DMS 273 treated with DMSO at 0.1 percent for 48 hours (cell line): Measurements from ENCODE around the gene ARHGEF12.

ENCODE experiments used
- DNase-seq: peaks from one replicate; lab custom pipeline; 2025; lab: John Stamatoyannopoulos, UW

Gene ARHGEF12

DNA sequence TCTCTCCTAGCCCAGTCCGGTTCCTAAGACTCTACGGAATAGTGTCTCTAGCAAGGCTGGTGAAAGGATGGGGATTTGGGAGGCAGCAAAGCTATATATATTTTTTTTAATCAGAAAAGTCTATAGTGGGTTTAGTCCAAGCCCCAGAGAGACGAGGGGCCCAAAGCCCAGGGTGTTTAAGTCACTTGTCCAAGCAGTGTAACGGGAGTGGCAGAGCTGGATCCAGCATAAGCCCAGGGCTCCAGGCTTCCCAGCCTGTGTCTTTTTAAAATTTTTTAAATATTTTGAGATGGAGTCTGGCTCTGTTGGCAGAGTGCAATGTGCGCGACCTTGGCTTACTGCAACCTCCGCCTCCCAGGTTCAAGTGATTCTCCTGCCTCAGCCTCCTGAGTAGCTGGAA is 182.1 kb downstream of the ARHGEF12 start:
- no peak for DNase-seq

- no peak for DNase-seq
Measured at GRCh38 chr11:120519474-120519873, 183.3 kb downstream of the ARHGEF12 start.

DNA sequence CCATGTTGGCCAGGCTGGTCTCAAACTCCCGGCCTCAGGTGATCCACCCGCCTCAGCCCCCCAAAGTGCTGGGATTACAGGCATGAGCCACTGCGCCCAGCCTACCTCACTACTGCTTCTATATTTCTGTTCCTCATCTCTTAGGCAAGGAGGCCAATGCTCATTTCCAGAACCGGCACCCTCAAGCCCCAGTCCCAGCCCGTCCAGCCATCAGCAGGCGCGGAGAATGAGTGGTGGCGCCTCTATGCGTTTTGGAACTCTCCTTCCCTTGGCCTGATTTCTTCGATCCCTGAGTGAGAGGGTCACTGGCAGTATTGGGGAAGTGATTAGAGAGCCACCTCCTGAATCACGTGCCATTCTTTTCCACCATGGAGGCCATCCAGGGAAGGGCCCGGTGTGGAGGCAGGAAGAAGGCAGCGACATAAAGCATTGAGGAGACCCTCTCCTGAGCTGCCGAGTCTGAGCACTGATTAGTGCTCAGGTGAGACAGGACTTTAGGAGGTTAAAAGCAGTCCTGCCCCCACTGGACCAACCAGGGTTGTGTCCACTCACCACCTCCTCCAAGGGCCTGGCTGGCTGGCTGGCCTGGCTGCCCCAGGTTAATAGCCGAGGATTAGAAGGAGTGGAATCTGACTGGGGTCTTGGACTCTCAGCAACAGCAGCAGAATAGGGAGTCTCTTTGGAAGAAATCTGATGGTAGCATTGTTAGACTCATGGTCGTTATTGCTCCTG is 184.0 kb downstream of the ARHGEF12 start:
- no peak for DNase-seq

DNA sequence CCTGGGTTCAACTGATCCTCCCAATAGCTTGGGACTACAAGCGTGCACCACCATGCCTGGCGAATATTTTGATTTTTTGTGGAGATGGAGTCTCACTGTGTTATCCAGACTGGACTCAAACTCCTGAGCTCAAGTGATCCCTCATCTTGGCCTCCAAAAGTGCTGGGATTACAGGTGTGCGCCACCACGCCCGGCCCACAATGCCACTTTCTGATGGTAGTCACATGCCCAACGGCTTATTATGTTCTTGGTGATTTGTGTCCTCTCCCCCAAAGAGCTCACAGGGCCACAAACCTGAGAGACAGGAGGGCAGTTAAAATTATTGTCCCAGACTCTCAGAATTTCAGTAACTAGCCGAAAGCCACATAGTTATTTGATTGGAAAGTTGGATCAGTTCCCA is 185.0 kb downstream of the ARHGEF12 start:
- DNase-seq: no peak

DNA sequence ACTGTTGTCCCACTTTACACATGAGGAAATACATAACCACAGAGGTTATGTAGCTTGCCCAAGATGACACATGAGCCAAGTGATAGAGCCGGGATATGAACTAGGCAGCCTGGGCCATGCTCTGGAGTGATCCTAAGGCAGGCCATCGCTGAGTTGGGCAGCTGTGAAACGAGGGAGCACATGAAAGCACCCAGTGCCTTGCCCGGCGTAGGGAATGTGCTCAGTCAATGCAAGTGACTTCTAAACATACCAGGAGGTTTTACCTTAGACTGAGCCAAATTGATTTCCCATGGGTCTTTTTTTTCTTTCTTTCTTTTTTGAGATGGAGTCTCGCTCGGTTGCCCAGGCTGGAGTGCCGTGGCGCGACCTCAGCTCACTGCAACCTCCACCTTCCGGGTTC is 185.8 kb downstream of the ARHGEF12 start:
- DNase-seq: no peak

DNA sequence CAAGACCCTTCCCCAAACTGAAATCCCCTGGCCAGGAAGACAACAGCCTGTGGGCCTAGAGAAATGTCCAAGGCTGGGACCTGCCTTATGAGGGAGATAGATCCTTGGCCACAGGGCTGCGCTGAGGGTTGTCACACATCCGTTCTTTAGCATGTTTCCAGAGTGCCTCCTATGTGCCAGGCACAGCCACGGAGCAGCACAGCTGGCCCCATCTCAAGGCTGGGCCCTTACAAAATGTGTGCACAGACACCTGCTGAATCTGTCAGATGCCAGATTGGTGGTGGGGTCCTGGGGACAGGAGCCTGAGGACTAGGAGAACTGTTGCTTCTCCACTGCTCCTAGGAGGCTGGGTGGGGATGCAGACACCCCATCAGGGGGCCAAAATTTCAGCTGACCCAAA is 186.5 kb downstream of the ARHGEF12 start:
- DNase-seq: no peak

- no peak for DNase-seq
Measured at GRCh38 chr11:120523196-120523595, 187.0 kb downstream of the ARHGEF12 start.

DNA sequence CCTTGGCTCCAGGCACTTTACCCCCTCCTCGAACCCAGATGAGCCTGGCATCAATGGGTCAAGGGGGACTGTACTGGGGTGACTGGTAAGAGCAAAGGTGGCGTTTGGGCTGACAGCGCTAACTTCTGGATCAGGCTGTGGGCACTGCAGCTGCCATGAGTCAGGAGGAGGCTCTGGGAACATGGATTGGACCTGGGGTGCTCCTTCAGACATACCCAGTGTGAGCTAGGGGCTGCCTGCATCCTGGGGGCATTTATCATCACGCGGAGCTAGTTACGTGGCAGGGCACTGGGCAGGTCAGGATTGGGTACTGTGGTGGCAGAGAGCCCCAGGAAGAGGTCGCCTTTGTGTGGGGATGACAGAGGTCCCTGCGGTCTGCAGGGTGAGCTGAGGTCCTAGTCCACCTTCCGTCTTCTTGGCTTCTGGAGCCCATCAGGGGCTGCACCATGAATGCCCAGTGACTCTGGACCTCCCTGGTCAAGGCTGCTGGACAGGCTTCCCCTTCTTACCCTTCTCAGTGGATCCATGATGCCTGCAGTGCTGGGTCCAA is 188.4 kb downstream of the ARHGEF12 start:
- DNase-seq: no peak

DNA sequence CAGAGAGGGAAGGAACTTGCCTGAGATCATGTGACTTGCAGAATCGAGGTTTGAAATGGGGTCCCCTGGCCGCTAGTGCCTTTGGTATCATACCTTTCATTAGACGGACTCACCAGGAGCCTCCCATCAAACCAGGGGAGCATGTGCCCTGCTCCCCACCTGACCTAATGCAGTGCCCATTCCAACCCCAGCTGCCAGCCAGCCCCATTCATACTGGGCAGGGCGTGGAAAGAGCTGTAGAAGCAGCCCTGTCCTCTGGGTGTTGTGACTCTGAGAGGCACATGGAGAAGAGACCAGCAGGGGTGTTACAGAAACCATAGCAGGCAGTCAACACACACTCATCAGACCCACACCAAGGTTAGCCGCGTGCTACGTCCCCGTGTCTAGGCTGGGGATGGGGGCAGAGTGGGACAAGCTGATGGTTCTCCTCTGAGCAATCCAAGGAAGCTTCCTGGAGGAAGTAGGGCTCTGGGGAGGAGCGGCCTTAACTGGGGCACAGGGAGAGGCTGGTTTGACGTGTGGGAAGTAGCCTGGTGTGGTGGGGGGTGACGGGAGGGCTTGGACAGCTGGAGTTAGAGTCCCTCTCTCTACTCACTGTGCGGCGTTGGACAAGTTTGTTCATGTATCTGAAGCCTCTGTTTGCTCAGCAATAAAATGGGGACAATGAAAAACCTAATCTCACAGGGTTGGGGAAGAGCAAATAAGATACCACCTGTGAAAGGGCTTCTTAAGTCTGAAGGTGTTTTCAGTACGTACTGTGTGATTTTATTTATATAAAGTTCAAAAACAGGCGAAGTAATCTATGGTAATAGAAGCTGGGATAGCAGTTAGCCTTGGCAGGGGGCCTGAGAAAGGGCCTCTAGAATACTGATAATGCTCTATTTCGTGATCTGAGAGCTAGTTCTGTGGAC is 189.3 kb downstream of the ARHGEF12 start:
- DNase-seq: no peak

DNA sequence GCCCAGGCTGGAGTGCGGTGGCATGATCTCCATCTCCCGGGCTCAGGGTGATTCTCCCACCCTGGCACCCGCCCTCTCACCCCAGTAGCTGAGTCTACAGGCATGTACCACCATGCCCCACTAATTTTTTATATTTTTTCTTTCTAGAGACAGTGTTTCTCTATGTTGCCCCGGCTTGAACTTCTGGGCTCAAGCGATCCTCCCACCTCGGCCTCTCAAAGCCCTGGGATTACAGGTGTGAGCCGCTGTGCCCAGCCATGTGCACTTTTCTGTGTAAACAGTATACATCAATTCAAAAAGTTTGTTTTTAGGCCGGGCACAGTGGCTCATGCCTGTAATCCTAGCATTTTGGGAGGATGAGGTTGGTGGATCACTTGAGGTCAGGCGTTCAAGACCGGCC is 190.0 kb downstream of the ARHGEF12 start:
- DNase-seq: no peak

DNA sequence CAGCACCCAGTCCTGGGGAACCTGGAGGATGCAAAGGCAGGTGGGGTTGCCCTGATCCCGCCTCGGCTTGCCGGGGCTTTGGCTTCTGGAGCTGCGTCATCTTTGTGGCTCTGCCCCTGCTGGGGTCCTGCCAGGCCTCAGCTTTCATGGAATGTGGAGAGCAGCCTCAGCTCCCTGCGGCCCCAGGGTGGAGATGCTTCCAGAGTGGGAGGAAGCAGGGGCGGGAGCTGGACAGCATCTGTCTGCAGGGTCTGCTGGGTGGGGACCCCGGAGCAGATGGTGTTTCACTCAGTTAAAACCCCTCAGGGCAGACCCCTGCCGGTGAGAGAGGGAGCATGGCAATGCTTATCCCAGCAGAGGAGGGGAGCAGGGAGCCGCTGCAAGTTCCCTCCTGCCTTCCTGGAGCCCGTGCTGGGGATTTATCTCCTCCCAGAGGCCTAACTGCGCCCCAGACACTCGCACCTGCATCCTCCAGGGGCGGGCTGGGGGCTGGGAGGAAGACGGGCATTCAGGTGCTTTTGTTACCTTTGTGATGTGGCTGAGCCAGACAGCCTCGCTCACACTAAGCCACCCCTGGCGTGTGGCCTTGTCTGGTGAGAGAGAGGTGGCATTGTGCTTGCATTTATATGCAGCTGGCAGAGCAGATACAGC is 191.0 kb downstream of the ARHGEF12 start:
- DNase-seq: no peak

GRCh38 chr11:120528749-120529148 is 192.5 kb downstream of the ARHGEF12 start:
- no peak for DNase-seq

GRCh38 chr11:120529214-120529613 is 193.0 kb downstream of the ARHGEF12 start:
- no peak for DNase-seq

DNA sequence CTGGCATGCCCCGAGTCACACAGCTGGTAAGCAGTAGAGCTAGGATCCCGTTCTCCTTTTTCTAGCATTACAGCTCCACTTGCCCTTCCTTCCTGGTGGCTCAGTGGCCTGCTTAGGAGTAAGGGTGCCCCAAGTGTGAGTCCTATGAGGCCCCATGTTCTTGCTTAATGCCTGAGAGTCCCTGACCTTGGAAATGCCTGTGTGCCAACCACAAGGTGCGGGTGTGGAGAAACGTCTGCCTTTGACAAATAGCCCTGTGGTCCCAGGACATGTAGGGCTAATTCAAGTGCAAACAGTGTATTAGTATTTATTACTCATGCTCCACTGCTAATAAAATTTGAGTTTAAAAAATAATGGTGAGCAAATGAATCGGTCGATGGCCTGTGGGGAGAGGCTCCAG is 193.7 kb downstream of the ARHGEF12 start:
- DNase-seq: no peak

GRCh38 chr11:120532082-120532831 is 196.0 kb downstream of the ARHGEF12 start:
- DNase-seq: no peak

DNA sequence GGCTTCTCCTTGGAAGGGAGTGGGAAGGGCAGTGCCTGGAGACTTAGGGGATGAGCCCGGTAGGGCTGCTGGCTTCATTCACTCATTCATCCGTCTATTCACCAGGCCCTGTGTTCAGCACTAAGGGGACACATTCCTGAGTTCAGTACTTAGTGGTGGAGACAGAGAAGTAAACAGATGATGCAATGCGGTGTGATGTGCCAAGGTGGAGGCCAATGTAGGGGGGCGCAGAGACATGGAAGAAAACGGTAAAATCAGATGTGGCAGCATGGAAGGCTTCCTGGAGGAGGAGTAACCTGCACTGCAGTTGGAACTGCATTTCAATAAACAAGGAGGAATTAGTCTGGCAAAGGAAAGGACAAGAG is 196.6 kb downstream of the ARHGEF12 start:
- no peak for DNase-seq

- DNase-seq: no peak
Measured at GRCh38 chr11:120536091-120536796, 200.0 kb downstream of the ARHGEF12 start.

DNA sequence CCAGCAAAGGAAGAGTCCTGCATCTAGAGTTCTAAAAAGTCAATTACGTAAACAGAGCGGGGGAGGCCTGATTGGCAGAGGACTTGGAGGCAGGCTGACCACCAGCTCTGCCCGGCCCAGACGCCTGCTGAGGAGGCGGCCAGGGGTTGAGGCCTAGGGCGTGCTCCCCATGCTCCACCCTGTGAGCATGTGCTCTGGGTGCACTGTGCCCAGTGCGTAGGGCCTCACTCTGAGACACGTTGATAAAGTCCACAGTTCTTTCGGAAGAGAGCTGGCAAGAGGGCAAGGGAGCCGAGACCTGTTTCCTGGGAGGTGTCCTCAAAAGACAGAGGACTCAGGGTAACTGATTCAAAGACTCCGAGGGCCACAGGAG is 200.6 kb downstream of the ARHGEF12 start:
- no peak for DNase-seq

GRCh38 chr11:120537996-120538395 is 201.8 kb downstream of the ARHGEF12 start:
- no peak for DNase-seq

DNA sequence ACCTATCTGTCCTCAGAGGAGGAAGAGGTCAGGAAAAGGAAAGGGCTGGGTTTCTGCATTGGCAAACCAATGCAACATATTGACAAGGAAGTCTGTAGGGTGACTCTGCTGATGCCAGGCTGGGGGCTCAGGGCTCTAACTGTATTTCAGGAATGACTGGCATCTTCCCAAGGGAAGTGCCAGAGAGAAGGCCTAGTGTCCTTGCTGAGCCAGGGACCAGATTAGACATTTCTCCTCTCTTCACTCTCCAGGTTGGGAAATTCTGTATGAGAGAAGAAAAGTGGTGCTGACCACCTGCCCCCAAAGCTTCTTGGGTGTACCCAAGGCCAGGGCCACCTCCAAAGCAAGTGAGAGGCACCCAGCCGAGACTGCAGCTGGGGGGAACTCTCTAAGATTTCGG is 202.5 kb downstream of the ARHGEF12 start:
- DNase-seq: no peak
